HG03103 (cell line): ENCODE results near the gene KIAA1671.

ENCODE experiments used
- ATAC-seq: cut with Tn5 transposase; IDR thresholded peaks from one replicate; pipeline ENCODE4 v1.9.1; 2021; ENCODE audit warnings: low read depth; ENCODE audit not compliant: unreplicated experiment

Gene KIAA1671

DNA sequence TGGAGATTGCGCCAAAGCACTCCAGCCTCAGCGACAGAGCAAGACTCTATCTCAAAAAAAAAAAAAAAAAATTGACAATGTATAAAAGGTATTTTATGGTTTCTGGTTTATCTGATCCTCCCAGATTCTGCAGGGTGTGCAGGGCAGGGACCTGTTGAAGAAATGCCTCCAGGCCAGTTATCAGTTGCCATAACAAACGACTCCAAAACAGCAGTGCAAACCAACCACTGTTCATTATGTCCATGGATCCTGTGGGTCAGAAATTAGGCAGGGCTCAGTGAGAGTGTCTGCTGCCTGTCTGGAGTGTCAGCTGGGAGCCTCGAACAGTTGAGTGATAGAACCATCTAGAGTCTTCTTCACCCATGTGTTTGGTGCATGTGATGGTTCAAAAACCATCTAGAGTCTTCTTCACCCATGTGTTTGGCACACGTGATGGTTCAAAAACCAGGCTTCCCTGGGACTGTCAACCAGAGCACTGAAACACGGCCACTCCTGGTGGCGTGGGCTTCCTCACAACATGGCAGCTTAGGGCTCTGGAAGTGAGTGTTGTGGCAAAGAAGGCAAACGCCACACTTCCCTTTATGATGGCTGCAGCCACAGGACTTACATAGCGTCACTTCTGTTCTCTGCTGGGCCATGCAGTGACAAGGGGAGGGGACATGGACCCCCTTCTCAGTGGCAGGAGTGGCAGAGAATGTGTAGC, 132.0 kb downstream of the KIAA1671 start:
- ATAC-seq, result no peak

DNA sequence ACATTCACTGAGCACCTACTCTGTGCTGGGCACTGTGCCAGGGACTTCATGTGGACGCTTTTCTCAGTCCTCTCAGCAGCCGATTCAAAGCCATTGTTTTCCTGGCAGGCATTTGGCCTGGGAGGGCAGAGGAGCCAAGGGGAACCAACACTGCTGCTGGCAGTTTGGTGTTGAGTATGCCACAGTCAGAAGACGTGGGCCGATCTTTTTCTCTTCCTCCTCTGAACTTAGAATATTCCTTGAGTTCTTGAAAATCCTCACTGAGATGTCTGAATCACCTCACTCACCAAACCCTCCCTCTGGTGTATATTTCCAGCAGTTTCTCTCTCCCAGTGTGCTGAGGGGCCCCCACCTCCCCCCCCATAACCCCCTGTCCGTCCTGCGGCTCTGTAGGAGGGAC, 132.6 kb downstream of the KIAA1671 start:
- no peak for ATAC-seq

DNA sequence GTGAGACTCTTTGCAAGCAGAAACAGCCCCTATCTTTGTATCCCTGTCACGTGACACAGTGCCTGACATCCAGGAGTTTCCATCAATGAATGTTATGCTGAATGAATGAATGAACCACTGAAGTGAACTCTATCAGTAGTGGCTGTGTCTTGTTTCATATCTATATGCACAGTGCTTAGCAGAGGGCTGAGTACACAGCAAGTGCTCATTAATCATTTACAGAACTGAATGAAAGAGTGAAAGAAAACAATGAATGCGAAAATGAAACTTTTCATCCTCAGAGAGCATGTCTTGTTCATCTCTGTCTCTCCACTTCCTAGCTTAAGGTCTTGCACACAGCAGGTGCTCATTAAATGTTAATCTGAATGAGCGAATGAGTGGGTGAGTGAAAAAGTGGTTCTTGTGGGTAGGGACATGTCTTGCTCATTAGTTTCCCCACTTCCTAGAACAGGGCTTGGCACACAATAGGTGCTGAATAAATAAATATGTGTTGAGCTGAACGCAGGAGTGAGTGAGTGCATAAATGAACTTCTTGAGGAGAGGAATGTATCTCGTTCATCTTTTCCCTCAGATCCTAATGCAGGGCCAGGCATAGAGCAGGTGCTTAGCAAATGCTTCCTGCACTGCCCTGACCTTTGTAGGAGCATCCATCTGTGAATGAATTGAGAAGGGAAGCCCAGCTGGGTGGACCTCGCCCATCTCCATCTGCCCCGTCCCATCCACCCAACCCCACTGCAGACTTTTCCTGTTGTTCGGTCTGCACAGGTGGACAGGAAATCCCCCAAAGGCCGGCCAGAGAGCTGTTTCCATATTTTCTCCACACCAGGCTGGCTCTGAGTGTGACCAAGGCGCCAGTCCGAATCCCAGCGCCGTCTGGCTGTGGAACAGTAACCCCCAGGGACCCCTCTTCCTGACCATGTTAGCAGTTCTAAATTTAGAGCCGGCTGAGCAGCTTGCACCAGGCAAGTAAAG, 133.7 kb downstream of the KIAA1671 start:
- ATAC-seq, result no peak

DNA sequence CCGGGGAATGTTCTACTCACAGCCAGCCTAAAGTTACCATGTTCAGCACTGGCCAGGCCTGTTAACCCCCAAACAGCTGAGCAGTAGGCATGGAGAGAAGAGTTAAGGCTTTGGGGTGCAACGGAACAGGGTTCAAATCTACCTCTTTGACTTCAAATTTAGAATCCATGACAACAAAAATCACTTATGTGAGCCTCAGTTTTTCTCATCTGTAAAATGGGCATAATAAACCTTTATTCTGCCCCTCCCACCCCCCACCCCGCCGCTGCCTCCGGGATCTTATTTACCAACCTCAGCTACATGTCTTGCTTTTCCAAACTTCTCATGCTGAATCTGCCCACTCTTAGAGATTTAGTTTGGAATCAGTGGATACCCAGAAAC, 134.4 kb downstream of the KIAA1671 start:
- no peak for ATAC-seq

DNA sequence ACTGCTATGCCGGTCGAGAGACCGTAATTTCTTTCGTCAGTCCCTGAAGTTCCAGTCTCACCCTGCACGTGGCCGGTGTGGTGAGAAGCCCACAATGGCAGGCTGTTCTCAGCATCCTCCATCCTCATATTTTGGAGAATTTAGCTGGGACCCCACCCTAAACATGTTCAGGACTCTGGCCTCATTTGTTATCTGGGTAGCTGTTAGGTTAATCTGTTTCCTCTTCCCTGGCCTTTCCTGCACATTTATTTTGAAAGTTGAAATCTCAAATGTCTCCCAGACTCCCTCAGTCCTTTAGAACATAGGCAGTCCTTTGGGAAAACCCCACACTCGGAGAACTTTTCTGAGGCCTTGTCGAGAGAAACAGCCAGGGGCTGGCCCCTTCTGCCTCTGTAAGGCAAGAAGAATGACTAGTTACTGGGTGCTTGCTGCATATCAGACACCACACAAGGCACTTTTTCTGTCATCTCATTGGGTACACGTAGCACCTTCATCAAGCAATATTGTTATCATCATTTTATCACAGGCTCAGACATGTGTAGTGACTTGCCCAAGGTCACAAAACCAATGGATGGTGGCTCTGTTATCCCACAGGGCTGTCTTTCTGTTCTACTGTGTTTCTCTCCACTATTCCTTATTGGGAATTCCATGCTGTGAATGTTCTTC, 137.8 kb downstream of the KIAA1671 start:
- ATAC-seq, result no peak

DNA sequence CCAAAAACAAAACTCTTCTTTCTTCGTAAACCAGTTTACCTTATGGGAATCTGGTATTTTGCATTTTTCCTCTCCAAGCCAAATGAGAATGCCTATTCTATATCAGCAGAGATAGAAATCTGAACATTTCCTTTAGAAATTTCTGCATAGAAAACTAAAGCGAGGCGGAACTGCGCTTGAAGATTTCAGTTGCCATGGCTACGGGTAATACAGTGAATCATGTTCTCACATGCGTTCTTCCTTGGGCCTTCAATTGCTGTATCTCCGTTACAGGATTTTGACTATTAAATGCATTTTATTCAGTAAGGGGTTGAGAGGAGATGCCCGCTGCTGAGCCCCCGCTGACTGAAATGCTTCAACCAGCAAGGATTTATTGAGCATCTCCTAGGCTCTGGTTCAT, 138.9 kb downstream of the KIAA1671 start:
- ATAC-seq, result no peak

DNA sequence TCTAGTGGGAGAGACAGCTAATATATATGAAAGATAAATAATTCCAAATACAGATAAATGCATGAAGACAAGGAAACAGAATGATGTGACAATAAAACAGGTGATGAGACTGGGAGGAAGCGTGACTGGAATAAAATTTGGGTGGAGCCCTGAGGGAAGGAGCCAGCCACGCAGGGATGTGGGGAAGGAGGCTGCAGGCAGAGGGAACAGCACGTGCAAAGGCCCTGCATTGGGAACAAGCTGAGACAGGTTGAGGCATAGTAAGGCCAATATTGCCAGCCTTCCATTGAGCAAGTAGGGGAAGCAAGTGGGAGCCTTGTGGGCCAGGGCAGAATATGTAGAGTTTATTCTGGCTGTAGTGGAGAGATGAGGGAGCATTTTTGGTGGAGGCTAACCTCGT, 139.6 kb downstream of the KIAA1671 start:
- ATAC-seq, result no peak

DNA sequence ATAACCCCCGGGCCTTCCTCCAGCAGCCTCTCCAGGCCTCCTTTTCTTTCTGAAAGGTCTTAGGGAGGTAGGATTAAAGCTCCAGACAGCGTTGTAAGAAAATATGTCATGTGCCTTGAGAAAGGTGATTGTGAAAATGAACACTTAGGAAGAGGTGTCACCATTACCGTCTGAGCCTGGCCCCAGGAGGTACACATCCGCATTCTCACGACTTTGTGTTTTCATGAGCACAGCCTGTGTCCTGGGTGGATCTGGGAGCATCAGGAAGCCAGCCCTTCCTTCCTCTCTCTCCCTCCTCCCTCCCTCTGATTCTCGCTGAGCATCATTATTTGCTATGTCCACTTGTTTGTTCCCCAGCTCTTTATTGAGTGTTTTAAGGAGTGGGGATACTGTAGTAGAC, 142.1 kb downstream of the KIAA1671 start:
- no peak for ATAC-seq

DNA sequence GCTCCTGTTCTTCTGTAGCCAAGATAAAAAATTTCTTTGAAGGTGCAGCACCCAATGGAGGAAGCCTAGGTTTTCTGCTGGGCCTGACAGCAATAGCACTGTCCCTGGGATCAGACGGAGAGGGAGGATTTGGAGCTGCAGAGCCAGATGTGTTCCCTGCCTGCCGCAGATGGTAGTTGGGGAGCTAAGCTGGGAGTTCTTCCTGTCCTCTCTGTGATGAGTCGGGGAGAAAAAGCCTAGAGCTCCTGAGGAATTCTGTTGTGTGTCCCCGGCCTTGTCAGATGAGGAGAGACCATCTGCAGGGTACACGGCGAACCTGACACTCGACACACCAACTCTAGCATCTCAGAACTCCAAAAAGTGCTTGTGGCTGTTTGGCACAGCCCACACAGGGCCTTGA, 143.4 kb downstream of the KIAA1671 start:
- no peak for ATAC-seq

DNA sequence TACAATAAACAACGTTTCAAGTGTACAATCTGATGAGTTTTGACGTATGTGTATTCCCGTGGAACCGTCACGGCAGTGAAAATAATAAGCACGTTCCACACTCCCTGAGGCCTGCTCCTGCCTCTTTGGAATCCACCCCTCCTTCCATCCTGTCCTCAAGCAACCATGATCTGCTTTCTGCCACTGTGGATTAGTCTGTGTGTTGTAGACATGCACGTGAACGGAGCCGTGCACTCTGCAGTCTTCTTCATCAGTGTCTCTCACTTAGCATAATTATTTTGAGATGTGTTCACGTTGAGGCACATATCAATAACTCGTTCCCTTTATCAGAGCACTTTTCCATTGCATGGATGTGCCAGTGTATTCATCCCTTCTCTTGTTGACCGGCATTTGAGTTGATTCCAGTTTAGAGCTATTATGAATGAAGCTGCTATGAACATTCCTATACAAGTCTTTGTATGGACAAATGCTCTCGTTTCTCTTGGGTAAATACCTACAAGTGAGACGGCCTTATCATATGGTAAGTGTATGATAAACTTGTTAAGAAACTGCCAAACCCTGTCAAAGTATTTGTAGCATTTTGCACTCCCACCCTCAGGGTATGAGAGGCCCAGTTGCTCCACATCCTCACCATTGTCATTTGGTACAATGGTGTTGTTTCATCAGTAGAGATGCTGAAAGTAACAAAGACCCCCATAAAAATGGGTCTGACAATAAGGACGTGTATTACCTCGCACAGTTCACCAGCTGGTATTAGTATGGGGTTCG, 144.3 kb downstream of the KIAA1671 start:
- ATAC-seq, result no peak

DNA sequence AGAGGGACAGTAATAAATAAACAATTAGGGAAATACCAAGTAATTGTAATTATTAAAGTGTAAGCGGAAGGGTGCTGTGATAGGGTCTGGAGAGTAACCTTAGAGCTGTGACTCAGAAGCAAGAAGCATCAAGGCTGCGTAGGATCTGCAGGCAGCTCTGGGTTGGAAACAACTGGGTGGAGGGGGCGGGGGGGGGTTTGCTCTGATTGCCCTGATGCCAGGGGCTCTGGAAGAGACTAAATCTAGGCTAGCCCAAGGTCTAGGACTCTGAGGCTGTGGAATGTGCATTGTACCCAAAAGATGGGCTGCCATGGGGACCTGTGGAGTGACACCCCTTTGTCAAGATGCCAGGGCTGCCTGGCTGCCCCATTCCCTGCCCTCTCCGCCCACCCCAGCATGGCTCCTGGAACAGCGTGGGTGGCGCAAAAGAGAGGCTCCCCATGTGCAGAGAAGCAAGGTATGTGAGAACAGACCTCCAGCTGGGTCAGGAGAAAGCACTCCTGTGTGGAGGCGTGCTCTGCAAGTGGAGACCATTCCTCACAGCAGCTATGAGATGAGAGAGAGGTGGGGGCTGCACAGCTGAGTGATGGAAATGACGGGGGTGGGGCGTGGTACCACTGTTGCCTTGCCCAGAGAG, 146.0 kb downstream of the KIAA1671 start:
- ATAC-seq, result no peak

DNA sequence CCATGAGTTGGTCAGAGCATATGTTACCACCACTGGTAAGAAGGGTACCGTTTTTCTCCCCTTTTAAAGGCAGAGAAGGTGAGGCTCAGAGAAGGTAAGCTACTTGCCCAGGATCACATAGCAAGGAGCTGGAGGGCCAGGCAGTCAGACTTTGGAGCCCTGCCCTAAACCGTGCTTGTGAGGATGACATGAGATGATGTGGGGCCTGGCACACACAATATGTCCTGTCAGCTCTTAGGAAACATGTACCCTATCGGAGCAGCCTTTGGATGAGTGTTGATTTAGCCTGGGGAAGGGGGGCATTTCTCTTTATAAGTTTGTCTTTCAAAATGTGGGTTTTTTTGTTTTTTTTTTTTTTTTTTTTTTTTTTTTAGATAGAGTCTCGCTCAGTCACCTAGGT, 146.7 kb downstream of the KIAA1671 start:
- no peak for ATAC-seq

DNA sequence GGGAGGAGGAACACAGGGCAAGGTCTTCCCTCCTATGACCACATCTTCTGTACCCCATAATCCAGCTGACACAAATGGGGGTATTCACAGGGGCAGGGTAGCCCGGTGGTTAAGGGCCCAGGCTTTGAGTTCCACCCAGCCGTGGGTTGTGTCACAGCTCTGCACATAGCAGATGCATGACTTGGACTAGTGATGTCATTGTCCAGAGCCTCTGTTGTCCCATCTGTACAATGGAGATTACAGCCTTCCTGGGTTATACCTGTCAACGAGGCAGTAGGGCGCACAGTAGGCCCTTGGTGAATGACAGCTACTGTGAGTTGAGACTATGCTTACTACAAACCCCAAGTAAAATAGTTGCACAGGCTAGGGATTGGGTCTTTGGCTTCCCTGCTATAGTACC, 147.9 kb downstream of the KIAA1671 start:
- no peak for ATAC-seq

DNA sequence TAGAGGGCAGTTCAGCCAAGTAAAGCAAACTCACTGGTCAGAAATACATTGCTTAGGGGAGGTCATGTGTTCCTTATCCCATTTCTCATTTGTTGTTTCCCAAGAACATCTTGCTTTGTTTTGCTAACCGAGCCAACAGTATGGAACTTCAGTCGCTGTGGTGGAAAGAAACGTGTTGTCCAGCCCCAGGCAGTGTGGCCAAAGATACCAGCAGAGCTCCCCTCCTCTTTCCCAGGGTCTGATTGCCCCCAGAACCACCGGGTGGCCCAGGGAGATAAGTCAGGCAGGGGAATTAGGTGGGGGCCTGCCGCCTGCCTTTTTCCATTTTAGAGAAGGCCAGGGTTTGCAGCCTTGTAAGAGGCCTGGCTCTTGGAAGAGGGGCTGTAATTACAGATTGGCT, 148.4 kb downstream of the KIAA1671 start:
- no peak for ATAC-seq

DNA sequence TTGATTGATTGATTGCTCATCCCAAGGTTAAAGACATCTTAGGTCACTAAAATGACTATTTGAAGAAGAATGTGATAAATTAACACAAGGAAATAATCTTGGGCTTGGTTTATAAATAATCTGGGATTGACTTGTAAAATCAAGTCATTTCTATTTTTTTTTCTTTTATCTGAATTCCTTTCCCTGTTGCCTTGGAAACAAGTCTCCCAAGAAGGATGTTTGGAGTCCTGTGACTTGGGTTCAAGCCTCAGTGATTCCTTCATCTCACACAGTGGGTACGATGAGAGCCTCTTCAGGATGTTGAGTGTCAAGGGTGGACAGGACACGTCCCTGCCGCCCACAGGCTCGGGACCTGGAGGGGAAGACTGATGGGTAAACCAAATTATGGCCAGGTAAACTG, 149.0 kb downstream of the KIAA1671 start:
- ATAC-seq, result no peak

DNA sequence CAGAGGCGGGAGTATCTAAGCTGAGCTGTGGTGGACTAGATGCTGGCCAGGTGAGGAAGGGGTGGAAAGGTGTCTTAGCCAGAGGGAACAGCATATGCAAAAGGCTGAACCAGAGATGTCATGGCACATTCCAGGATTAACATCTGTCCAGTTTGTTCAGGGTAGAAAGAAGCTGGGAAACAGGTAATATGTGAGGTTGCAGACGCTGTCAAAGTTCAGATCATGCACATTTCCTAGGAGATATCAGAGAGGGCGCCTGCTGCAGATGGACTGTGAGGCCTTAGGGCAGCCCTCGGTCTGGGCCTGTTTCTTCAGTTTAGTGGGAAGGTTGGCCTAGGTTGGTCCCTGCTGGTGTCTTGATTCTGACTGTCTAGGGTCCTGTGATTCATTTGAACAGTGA, 149.5 kb downstream of the KIAA1671 start:
- ATAC-seq, result no peak

DNA sequence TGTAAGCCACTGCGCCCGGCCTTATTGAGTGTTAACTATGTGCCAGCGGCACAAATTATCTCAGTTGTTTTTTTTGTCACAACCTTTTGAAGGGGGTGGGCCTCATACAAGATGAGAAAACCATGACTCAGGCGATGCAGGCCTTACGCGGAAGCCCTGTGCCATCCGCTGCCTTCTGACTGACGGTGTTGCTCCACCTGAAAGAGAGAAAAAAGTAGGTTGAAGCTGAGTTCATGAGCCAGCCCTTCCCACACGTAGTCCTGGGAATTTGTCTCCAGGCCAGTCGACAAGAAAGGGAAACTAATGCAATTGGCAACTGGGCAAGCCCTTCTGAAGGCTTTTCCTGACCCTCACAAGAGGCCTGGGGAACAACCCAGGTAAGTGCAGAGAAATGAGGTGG, 150.2 kb downstream of the KIAA1671 start:
- no peak for ATAC-seq

DNA sequence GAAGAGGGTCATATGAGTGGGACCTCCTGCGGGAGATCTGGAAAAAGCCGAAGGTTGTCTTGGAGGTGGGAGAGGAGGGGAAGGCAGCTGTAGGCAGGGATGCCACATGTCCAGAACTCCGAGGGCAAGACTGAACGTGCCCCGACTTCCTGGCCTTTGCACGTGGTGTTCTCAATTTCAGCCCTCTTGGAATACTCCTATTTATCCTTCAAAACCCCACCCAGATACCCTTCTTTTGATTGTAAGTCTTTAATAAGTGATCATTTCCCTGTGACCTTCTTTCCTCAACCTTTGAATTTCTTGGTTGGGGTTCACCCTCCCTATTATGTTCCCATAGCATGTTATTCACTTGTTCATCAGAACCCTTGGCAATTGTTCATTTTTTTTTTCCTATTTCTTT, 151.9 kb downstream of the KIAA1671 start:
- ATAC-seq, result no peak

DNA sequence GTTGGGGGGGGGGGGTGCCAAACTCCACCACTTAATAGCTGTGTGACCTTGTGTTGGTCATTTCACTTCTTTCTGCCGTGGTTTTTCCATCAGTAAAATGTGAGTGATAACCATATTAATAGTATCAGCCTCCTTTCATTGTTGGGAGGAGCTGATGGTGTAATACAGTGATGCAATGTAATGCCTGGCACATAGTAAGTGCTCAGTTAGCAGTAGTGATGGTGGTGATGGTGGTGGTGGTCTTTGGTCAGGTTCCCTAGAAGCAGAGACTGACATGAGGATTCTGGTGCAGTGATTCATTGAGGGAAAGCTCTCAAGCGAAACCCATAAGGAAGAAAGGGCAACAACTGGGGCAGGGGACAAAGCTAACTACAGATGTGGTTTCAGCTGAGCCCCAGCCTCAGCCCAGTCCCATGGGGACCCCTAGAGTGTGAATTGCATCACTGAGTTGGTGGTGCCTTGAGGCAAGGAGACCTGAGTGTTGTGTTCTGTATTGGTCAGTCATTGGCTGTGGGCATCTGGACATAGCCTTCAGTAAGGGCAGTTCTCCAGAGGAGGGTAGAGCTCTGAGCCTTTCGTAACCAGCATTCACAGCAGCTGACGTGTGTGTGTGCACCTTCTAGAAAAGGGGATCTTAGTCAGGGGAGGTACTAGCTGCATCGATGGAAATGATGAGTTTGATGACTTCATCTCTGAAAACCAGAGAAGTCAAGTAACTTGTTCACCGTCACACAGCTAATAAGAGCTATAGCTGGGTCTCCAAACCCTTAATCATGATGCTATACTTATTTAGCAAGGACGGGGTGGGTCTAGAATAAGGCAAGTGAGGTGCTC, 153.5 kb downstream of the KIAA1671 start:
- ATAC-seq, result no peak
